Measurements from ENCODE around the gene GART. TPM values are rescaled to one million over a fixed set of nuclear protein-coding genes. Genes with fewer than 3 reads are reported as not detected.

The GART gene
- total and polyA plus RNA-seq, 2 of the 8 experiments (the other 6 are each of a cell fraction or from before 2014, with no cell fraction given) = 23.1 to 231 TPM

GRCh38 chr21:33479679-33480480 is 62.0 kb downstream of the GART start, which contains the start of gene TMEM50B (continued):
- TF ChIP-seq TCF12 (IDR thresholded peaks at IDR 0.05; ENCODE audit: low read depth, low read length) (no peak), CTBP2 (IDR thresholded peaks at IDR 0.05; ENCODE audit: borderline replicate concordance, insufficient read depth, insufficient read length, low read length) (no peak), EZH2 (IDR thresholded peaks at IDR 0.05; ENCODE audit: low read depth, low read length, severe bottlenecking) (no peak), E2F6 (IDR thresholded peaks at IDR 0.05) (no peak), RAD21 (IDR thresholded peaks at IDR 0.05 in 1 of 2, conservative IDR thresholded peaks at IDR 0.05 in 1 of 2; ENCODE audit: low read depth in 2 of 2, low read length in 2 of 2) (peak; percentile 33 to 51), EGR1 (IDR thresholded peaks at IDR 0.05; ENCODE audit: borderline replicate concordance, low read depth, low read length) (0 out of 2 replicates have a peak, but pooled peaks have one; percentile 51), CHD1 (IDR thresholded peaks at IDR 0.05; ENCODE audit: low read depth, low read length) (no peak), ASH2L (IDR thresholded peaks at IDR 0.05; ENCODE audit: low read length) (peak; percentile 49), BRCA1 (IDR thresholded peaks at IDR 0.05; ENCODE audit: low read depth, low read length) (no peak; the same call in 1 of the 2 replicates), NANOG (IDR thresholded peaks at IDR 0.05; ENCODE audit: insufficient read depth, low read depth, low read length, poor library complexity, severe bottlenecking) (no peak), HDAC6 (IDR thresholded peaks at IDR 0.05; ENCODE audit: low read depth, low read length) (no peak), USF2 (IDR thresholded peaks at IDR 0.05; ENCODE audit: low read length) (no peak), TBP (IDR thresholded peaks at IDR 0.05; ENCODE audit: low read depth, low read length) (peak; percentile 90), FOSL1 (IDR thresholded peaks at IDR 0.05; ENCODE audit: insufficient read depth, low read depth, low read length) (peak; percentile 65; the same call in 1 of the 2 replicates), CBX8 (IDR thresholded peaks at IDR 0.05; ENCODE audit: borderline replicate concordance, low read depth, low read length) (no peak), POLR2AphosphoS5 (IDR thresholded peaks at IDR 0.05; ENCODE audit: low read depth, low read length) (peak; percentile 67), RXRA (IDR thresholded peaks at IDR 0.05; ENCODE audit: insufficient read depth, low read depth, low read length) (no peak), PHF8 (conservative IDR thresholded peaks at IDR 0.05; ENCODE audit: low read depth, low read length) (peak; percentile 61), JUN (IDR thresholded peaks at IDR 0.05; ENCODE audit: low read depth, low read length) (no peak), KDM4A (IDR thresholded peaks at IDR 0.05; ENCODE audit: low read depth, low read length, severe bottlenecking) (peak; percentile 81), GTF2F1 (IDR thresholded peaks at IDR 0.05; ENCODE audit: borderline replicate concordance, low read depth, low read length) (no peak), CREB1 (IDR thresholded peaks at IDR 0.05) (peak; percentile 73; the same call in 1 of the 2 replicates)
